HCT116 (cell line): ENCODE measurements around the gene KIF3C. TPM values are rescaled to one million over a fixed set of nuclear protein-coding genes. Genes with fewer than 3 reads are reported as not detected.

ENCODE experiments used
- ATAC-seq: fragments of 200-7000 bp; cut with Tn5 transposase; 2 replicates; pipeline ENCODE4 v1.9.1; 2020; ENCODE audit warnings: mild to moderate bottlenecking, moderate library complexity
- BruUV-seq: library from RNA; stranded (reverse); fragments of 400-500 nt; replicated peaks from 2 replicates; lab custom pipeline; 2021; lab: Mats Ljungman, UMichigan
- CTCF ChIA-PET: fragments of 300-600 bp; sonication (Branson Sonifier 250); formaldehyde crosslinking; loops from one replicate; lab custom pipeline; 2021; ENCODE audit warnings: antibody characterized with exemption; lab: Charles Lee
- POLR2A ChIA-PET: fragments of 300-600, 350-600 bp; sonication (Branson Sonifier 250); formaldehyde crosslinking; loops from one replicate; lab custom pipeline; 2021; ENCODE audit warnings: antibody characterized with exemption; lab: Charles Lee
- RAD21 ChIA-PET, 2 experiments: fragments of 300-600 bp; sonication (Branson Sonifier 250); formaldehyde crosslinking; loops; one replicate each; lab custom pipeline; 2023; ENCODE audit warnings: low total read pairs in 2 of 2; ENCODE audit not compliant: uncharacterized antibody in 2 of 2, unreplicated experiment in 2 of 2, low non-redundant PET in 1 of 2; lab: Charles Lee
- DNase-seq: peaks from one replicate; pipeline ENCODE4 v3.0.0-alpha.2; 2010; ENCODE audit warnings: low read depth, low spot score
- H2AFZ ChIP-seq: fragments of 200-600 bp; shearing (Covaris generic), sonication (generic); 2 replicates; pipeline ENCODE4 v1.6.1; 2017; ENCODE audit warnings: low read depth, mixed run types, mixed read lengths, antibody characterized with exemption, low read length; ENCODE audit not compliant: poor library complexity, severe bottlenecking
- H3K27ac ChIP-seq: 2 replicates; pipeline ENCODE4 v1.5.1; 2012; ENCODE audit warnings: low read depth, low read length
- H3K27me3 ChIP-seq: fragments of 200-600 bp; sonication (generic); 2 replicates; pipeline ENCODE4 v1.6.1; 2016; ENCODE audit warnings: mixed run types, low read length, mixed read lengths; ENCODE audit not compliant: insufficient read depth
- H3K36me3 ChIP-seq, 2 experiments: fragments of 200-500 bp in 1 of 2; fragments of 200-600 bp in 1 of 2; sonication (Bioruptor generic) in 1 of 2; sonication (generic) in 1 of 2; 2 replicates each; pipeline versions ENCODE4 v1.5.1 to v1.6.1; 2014 to 2016; ENCODE audit warnings: low read length in 2 of 2, inconsistent platforms in 1 of 2, mixed read lengths in 1 of 2, mixed run types in 1 of 2; ENCODE audit not compliant: insufficient read depth in 2 of 2, control insufficient read depth in 1 of 2
- H3K4me1 ChIP-seq, 2 experiments: fragments of 200-600 bp in 1 of 2; sonication (generic) in 1 of 2; 2 replicates each; pipeline versions ENCODE4 v1.5.1 to v1.6.1; 2012 to 2017; ENCODE audit warnings: low read length in 2 of 2, inconsistent platforms in 1 of 2, mild to moderate bottlenecking in 1 of 2, mixed read lengths in 1 of 2, mixed run types in 1 of 2, moderate library complexity in 1 of 2; ENCODE audit not compliant: insufficient read depth in 2 of 2, control insufficient read depth in 1 of 2
- H3K4me2 ChIP-seq: fragments of 200-600 bp; sonication (generic); 2 replicates; pipeline ENCODE4 v1.6.1; 2017; ENCODE audit warnings: mixed run types, low read length, mixed read lengths
- H3K4me3 ChIP-seq, 2 experiments: fragments of 200-600 bp in 1 of 2; sonication (generic) in 1 of 2; replicated peaks in 1 of 2; 2 replicates each; pipeline ENCODE4 v1.5.1; 2011 to 2016; ENCODE audit warnings: low read length in 2 of 2, control low read depth in 1 of 2, low read depth in 1 of 2, mild to moderate bottlenecking in 1 of 2, mixed read lengths in 1 of 2, mixed run types in 1 of 2
- H3K79me2 ChIP-seq: fragments of 200-600 bp; sonication (generic); 2 replicates; pipeline ENCODE4 v1.6.1; 2017; ENCODE audit warnings: mild to moderate bottlenecking, mixed run types, low read length, moderate library complexity, mixed read lengths; ENCODE audit not compliant: insufficient read depth
- H3K9ac ChIP-seq: fragments of 200-600 bp; sonication (generic); 2 replicates; pipeline ENCODE4 v1.6.1; 2016; ENCODE audit warnings: low read length, mixed read lengths
- H3K9me2 ChIP-seq: fragments of 200-600 bp; sonication (generic), shearing (Covaris generic); 2 replicates; pipeline ENCODE4 v1.6.1; 2017; ENCODE audit warnings: mixed run types, mild to moderate bottlenecking, moderate library complexity; ENCODE audit not compliant: insufficient read depth
- H3K9me3 ChIP-seq, 2 experiments: fragments of 200-500 bp in 1 of 2; fragments of 200-600 bp in 1 of 2; sonication (Bioruptor generic) in 1 of 2; sonication (generic) in 1 of 2; 2 replicates each; pipeline ENCODE4 v1.6.1; 2014 to 2017; ENCODE audit warnings: low read length in 2 of 2, mixed read lengths in 2 of 2, inconsistent platforms in 1 of 2, low read depth in 1 of 2, mild to moderate bottlenecking in 1 of 2, mixed run types in 1 of 2, moderate library complexity in 1 of 2; ENCODE audit not compliant: control insufficient read depth in 1 of 2, insufficient read depth in 1 of 2
- H4K20me1 ChIP-seq: fragments of 200-600 bp; sonication (generic), shearing (Covaris generic); 2 replicates; pipeline ENCODE4 v1.6.1; 2017; ENCODE audit warnings: mixed run types, mild to moderate bottlenecking, moderate library complexity; ENCODE audit not compliant: insufficient read depth
- CBX3 ChIP-seq: IDR thresholded peaks from 2 replicates; pipeline ENCODE4 v1.6.1; 2012; ENCODE audit warnings: low read depth
- ELF1 ChIP-seq: IDR thresholded peaks from 2 replicates; pipeline ENCODE4 v1.6.1; 2012; ENCODE audit warnings: low read depth, borderline replicate concordance
- FOSL1 ChIP-seq: IDR thresholded peaks from 2 replicates; pipeline ENCODE4 v1.6.1; 2012; ENCODE audit warnings: low read depth
- JUND ChIP-seq: IDR thresholded peaks from 2 replicates; pipeline ENCODE4 v1.6.1; 2012
- POLR2A ChIP-seq: IDR thresholded peaks from 2 replicates; pipeline ENCODE4 v1.7.0; 2011; ENCODE audit warnings: borderline replicate concordance; ENCODE audit not compliant: insufficient read depth, insufficient read length; ENCODE audit errors: extremely low read depth
- POLR2AphosphoS5 ChIP-seq: IDR thresholded peaks from 2 replicates; pipeline ENCODE4 v1.6.1; 2011; ENCODE audit warnings: mild to moderate bottlenecking, low read depth, low read length, moderate library complexity
- RAD21 ChIP-seq: IDR thresholded peaks from 2 replicates; pipeline ENCODE4 v1.6.1; 2012; ENCODE audit warnings: low read depth, mild to moderate bottlenecking
- TCF7L2 ChIP-seq: IDR thresholded peaks from 2 replicates; pipeline ENCODE4 v1.7.0; 2011; ENCODE audit warnings: borderline replicate concordance, inconsistent platforms; ENCODE audit not compliant: insufficient read depth, insufficient read length; ENCODE audit errors: extremely low read depth
- YY1 ChIP-seq: IDR thresholded peaks from 2 replicates; pipeline ENCODE4 v1.6.1; 2011; ENCODE audit warnings: low read length, low read depth, moderate library complexity, mild to moderate bottlenecking; ENCODE audit not compliant: insufficient replicate concordance; ENCODE audit errors: extremely low read depth
- ZFX ChIP-seq: fragments of 450-650 bp; IDR thresholded peaks from 2 replicates; pipeline ENCODE4 v1.6.1; 2017
- intact Hi-C: fragments of 100-400 bp; cut with micrococcal nuclease; formaldehyde crosslinking; loops from 2 replicates; pipeline ENCODE4 v1.10.0; 2022
- total RNA-seq: library from RNA; stranded (reverse); gene quantifications from one replicate; pipeline ENCODE4 v1.2.1, GENCODE V29; 2021; ENCODE audit not compliant: unreplicated experiment
- TF ChIP-seq, protein P1 (sequence below), 3 experiments: fragments of 200-600 bp in 1 of 3; sonication (generic) in 1 of 3; IDR thresholded peaks in 2 of 3; conservative IDR thresholded peaks in 1 of 3; 2 replicates each; pipeline ENCODE4 v1.5.1; 2012 to 2017; ENCODE audit warnings: low read depth in 2 of 3, low read length in 2 of 3, antibody characterized with exemption in 1 of 3, borderline replicate concordance in 1 of 3, control low read depth in 1 of 3, mild to moderate bottlenecking in 1 of 3, mixed read lengths in 1 of 3, mixed run types in 1 of 3, moderate library complexity in 1 of 3; ENCODE audit not compliant: insufficient read depth in 1 of 3
- TF ChIP-seq, protein P2 (sequence below): IDR thresholded peaks from 2 replicates; pipeline ENCODE4 v1.6.1; 2012; ENCODE audit warnings: low read depth

Gene KIF3C
- total RNA-seq, 1 experiment from 2014 or later, result 5.4 TPM

DNA sequence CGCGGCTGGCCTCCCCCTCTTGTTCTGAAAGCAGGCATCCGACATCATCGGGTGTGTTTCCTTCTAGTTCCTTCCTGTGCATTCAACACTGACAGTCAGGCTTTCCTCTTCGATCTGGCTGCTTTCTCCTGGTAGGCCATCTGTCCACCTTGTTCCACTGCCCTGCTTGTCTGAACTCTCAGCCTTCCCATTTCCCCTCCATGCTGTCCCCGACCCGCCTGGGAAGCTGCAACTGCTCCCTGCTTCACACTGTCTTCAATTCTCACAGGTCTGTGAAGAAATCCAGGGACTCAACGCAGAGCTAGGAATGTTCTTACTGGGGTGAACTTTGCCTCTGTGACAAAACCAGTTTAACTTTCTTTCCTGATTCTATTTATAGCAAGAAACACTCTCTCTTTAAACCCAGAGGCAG, 43.0 kb downstream of the KIF3C start (continued):
- no peak for TF ChIP-seq YY1
- TF ChIP-seq, protein P1, sequence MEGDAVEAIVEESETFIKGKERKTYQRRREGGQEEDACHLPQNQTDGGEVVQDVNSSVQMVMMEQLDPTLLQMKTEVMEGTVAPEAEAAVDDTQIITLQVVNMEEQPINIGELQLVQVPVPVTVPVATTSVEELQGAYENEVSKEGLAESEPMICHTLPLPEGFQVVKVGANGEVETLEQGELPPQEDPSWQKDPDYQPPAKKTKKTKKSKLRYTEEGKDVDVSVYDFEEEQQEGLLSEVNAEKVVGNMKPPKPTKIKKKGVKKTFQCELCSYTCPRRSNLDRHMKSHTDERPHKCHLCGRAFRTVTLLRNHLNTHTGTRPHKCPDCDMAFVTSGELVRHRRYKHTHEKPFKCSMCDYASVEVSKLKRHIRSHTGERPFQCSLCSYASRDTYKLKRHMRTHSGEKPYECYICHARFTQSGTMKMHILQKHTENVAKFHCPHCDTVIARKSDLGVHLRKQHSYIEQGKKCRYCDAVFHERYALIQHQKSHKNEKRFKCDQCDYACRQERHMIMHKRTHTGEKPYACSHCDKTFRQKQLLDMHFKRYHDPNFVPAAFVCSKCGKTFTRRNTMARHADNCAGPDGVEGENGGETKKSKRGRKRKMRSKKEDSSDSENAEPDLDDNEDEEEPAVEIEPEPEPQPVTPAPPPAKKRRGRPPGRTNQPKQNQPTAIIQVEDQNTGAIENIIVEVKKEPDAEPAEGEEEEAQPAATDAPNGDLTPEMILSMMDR (IDR thresholded peaks at IDR 0.05 in 2 of 3, conservative IDR thresholded peaks at IDR 0.05 in 1 of 3; ENCODE audit: borderline replicate concordance in 1 of 3, insufficient read depth in 1 of 3, low read depth in 2 of 3, low read length in 2 of 3), result no peak
- TF ChIP-seq CBX3, result no peak
- no peak for TF ChIP-seq ZFX
- TF ChIP-seq POLR2A, result no peak
- no peak for TF ChIP-seq ELF1
- TF ChIP-seq TCF7L2, result no peak

DNA sequence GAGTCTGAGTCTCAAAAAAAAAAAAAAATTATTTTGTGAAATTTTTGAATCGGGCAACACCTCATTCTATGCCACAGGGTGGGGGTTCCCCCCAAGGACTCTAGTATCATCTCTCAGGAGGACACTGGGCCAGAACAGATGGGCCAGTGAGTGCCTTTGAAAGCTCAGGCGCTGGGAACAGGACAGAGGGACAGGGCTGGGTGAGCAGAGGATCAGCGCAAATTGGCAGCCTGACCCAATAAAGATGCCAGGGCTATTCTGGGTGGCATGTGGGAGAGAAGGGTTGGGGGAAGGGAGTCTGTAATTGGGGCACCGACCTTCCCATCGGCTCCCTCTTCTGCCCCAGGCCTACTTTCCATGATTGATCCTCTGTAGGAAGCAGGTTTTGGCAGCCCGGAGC, 44.0 kb downstream of the KIF3C start:
- no peak overlapping the region for H3K4me3 ChIP-seq
- intact Hi-C loops, result no loop called here
- H4K20me1 ChIP-seq, result no peaks in the 10 kb centered on the region
- no peak overlapping the region for H3K4me2 ChIP-seq
- TF ChIP-seq, protein P2, sequence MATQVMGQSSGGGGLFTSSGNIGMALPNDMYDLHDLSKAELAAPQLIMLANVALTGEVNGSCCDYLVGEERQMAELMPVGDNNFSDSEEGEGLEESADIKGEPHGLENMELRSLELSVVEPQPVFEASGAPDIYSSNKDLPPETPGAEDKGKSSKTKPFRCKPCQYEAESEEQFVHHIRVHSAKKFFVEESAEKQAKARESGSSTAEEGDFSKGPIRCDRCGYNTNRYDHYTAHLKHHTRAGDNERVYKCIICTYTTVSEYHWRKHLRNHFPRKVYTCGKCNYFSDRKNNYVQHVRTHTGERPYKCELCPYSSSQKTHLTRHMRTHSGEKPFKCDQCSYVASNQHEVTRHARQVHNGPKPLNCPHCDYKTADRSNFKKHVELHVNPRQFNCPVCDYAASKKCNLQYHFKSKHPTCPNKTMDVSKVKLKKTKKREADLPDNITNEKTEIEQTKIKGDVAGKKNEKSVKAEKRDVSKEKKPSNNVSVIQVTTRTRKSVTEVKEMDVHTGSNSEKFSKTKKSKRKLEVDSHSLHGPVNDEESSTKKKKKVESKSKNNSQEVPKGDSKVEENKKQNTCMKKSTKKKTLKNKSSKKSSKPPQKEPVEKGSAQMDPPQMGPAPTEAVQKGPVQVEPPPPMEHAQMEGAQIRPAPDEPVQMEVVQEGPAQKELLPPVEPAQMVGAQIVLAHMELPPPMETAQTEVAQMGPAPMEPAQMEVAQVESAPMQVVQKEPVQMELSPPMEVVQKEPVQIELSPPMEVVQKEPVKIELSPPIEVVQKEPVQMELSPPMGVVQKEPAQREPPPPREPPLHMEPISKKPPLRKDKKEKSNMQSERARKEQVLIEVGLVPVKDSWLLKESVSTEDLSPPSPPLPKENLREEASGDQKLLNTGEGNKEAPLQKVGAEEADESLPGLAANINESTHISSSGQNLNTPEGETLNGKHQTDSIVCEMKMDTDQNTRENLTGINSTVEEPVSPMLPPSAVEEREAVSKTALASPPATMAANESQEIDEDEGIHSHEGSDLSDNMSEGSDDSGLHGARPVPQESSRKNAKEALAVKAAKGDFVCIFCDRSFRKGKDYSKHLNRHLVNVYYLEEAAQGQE, result no peak
- TF ChIP-seq POLR2A (no peak), FOSL1 (no peak), JUND (no peak), RAD21 (no peak), POLR2AphosphoS5 (no peak), ELF1 (no peak)
- no peak overlapping the region for H2AFZ ChIP-seq
- H3K79me2 ChIP-seq, result no peaks in the 10 kb centered on the region
- ChIA-PET CTCF (no interaction called here), POLR2A (no interaction called here), RAD21 (no interaction called here)
- H3K27me3 ChIP-seq, result no peaks in the 10 kb centered on the region
- ATAC-seq, result no peak
- H3K36me3 ChIP-seq, result no peaks in the 10 kb centered on the region
- no peak overlapping the region for H3K27ac ChIP-seq
- H3K9ac ChIP-seq, result no peak overlapping the region
- peaks cover 0 to 3% of the 10 kb centered on the region in 2 experiments; a peak in 1 of 4 replicates for H3K4me1 ChIP-seq
- DNase-seq, result no peak
- no peaks in the 10 kb centered on the region for H3K9me2 ChIP-seq
- H3K9me3 ChIP-seq, result no peaks in the 10 kb centered on the region
- no TSS peak for BruUV-seq
